HPDE6-E6E7 (cell line): ENCODE results near the gene IMPG2.

Experiments
- DNase-seq: peaks from one replicate; pipeline ENCODE4 v3.0.0; 2011; ENCODE audit warnings: missing footprints; ENCODE audit errors: extremely low spot score

IMPG2 gene

DNA sequence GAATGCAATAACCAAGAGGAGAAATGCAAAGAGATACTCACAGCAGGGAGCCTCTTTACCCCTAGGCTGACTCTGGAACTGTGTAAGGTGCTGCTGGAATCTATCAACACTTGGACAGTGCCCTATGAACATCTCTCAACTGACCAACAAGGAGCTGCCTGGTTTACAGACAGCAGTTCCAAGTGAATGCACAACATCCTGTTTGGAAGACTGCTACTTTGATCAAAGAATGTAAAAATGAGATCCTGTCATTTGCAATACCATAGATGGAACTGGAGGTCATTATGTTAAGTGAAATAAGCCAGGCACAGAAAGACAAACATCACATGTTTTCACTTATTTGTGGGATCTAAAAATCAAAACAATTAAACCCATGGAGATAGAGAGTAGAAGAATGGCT lies 136.3 kb downstream of the IMPG2 start:
- no peak for DNase-seq

DNA sequence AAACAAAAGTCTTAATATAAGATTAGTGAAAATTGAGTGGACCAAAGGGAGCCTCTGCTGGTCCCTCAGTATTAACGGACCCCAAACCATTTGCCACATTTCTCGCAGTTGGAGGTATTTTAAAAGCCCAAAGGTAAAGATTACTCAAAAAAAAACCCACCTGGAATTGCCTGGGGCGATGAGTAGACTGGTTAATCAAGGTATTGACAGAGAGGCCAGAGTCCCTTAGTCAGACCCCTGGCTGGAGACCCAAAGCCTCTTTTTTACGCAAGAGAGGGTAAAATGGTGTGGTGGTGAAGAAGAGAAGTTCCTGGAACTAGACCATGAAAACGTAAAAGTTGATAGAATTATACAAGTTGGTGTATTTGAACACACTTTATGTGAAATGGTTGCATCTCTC lies 137.2 kb downstream of the IMPG2 start:
- DNase-seq = no peak

DNA sequence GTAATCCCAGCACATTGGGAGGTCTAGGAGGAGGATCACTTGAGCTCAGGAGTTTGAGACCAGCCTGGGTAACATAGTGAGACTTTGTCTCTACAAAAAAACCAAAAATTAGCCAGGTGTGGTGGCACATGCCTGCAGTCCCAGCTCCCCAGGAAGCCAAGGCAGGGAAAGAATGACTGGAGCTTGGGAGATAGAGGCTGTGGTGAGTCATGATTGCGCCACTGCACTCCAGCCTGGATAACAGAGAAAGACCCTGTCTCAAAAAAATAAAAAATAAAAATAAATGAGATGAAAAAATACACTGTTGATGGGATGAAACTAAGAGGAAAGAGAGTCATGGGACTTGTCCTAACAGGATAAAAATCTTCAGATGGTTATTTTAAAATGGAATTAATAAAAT lies 137.6 kb downstream of the IMPG2 start:
- no peak for DNase-seq

DNA sequence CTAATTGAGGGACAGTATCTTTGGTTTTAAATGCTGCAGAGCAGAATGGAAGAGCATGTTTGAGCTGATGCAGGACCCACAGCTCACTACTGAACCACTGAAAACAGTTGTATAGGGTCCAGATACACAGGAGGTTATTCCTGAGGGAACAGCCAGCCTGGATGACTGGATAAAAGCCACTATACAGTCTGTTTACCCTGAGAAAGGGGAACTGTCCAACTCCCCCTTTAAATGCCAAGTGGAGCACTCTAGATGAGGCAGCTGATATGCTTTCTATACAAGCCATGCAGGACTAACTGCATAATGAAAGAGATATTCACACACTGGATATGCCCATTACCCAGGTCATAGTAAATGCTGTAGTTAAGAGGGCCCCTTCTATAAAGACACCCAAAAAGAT lies 138.6 kb downstream of the IMPG2 start:
- DNase-seq = no peak

DNA sequence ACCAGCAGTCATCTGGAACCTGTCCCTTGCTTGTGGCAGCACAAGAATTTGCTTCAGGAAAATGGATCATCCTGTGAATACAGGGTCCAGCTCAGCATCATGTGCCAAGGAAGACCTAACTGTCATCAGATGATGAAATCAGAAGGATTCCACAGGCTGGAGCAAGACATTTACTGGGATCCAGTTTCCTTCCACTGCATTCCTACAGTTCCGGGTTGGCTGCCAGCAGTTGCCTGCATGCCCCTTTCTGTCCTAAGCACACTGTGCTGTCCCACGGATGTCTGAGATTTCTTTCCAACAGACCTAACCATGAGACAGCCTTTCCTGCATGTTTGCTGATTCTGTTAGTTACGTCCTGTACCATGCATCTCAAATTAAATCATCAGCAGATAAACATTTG lies 140.7 kb downstream of the IMPG2 start:
- DNase-seq = no peak

DNA sequence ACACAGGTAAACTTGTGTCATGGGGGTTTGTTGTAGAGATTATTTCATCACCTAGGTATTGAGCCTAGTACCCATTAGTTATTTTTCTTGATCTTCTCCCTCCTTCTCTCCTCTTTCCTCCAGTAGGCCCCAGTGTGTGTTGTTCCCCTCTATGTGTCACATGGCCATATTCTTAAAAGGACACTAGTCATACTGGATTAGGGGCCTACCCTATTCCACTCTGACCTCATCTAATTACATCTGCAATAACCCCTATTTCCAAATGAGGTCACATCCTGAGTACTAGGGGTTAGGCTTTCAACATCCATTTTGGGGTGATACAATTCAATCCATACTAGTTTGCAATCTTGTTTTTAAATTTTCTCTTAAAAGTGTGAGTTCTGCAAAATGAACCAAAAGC lies 142.8 kb downstream of the IMPG2 start:
- no peak for DNase-seq
